K562 (cell line): ENCODE data around the gene SHANK1. TPM values are rescaled to one million over a fixed set of nuclear protein-coding genes. Genes with fewer than 3 reads are reported as not detected.

Source experiments
- CREBBP ChIP-seq: IDR thresholded peaks from one replicate; pipeline ENCODE4 v1.6.1; 2012; ENCODE audit warnings: low read depth, mild to moderate bottlenecking, control low read depth, inconsistent platforms, low read length
- GATA2 ChIP-seq: sonication (generic); formaldehyde crosslinking; IDR thresholded peaks from 2 replicates; pipeline ENCODE4 v1.4.0; 2020; ENCODE audit warnings: mild to moderate bottlenecking, missing genetic modification reagents
- GTF2F1 ChIP-seq: IDR thresholded peaks from 2 replicates; pipeline ENCODE4 v1.6.1; 2011; ENCODE audit warnings: low read depth, low read length, improper control_type of control experiment
- KLF13 ChIP-seq: fragments of 450-650 bp; IDR thresholded peaks from 2 replicates; pipeline ENCODE4 v1.6.1; 2016; ENCODE audit warnings: missing genetic modification characterization, low read depth, mild to moderate bottlenecking, missing compliant biosample characterization, moderate library complexity, borderline replicate concordance
- MTA2 ChIP-seq: fragments of 450-650 bp; IDR thresholded peaks from 2 replicates; pipeline ENCODE4 v1.6.1; 2016; ENCODE audit warnings: low read depth
- NFXL1 ChIP-seq: fragments of 450-650 bp; formaldehyde crosslinking; IDR thresholded peaks from 2 replicates; pipeline ENCODE4 v1.4.0; 2021; ENCODE audit warnings: mild to moderate bottlenecking
- PHF21A ChIP-seq: fragments of 450-650 bp; IDR thresholded peaks from 2 replicates; pipeline ENCODE4 v1.6.1; 2017; ENCODE audit warnings: low read depth, borderline replicate concordance
- SOX6 ChIP-seq: fragments of 450-650 bp; IDR thresholded peaks from 2 replicates; pipeline ENCODE4 v1.6.1; 2014; ENCODE audit warnings: mild to moderate bottlenecking
- ZC3H8 ChIP-seq: fragments of 450-650 bp; IDR thresholded peaks from 2 replicates; pipeline ENCODE4 v1.6.1; 2017
- ZFP36 ChIP-seq: fragments of 150-350 bp; IDR thresholded peaks from 2 replicates; pipeline ENCODE4 v1.6.1; 2018; ENCODE audit warnings: low read length, low read depth; ENCODE audit not compliant: partially characterized antibody
- polyA plus RNA-seq, 8 experiments: library from polyadenylated mRNA; depleted of rRNA in 4 of 8; stranded (reverse) in 5 of 8; unstranded in 3 of 8; fragments of >200 nt; fragmentation: Nextera tagmentation in 2 of 8; fragmentation: Illumina TruSeq in 1 of 8; extraction: Ambion mirVana in 2 of 8; extraction: Trizol in 1 of 8; gene quantifications; 2 replicates each; pipeline versions ENCODE4 v1.2.1 to v1.2.3, GENCODE V29; 2011 to 2014; ENCODE audit warnings: inconsistent platforms in 1 of 8, missing spikeins in 1 of 8
- total RNA-seq, 7 experiments: library from RNA; depleted of rRNA in 6 of 7; stranded (reverse); fragments of >200 nt in 6 of 7; fragmentation: Illumina TruSeq in 2 of 7; extraction: Trizol in 2 of 7; gene quantifications; 2 replicates each; pipeline versions ENCODE4 v1.2.1 to v1.2.3, GENCODE V29; 2011 to 2021; ENCODE audit warnings: low replicate concordance in 1 of 7
- TF ChIP-seq, protein P1 (sequence below): fragments of 450-650 bp; IDR thresholded peaks from 2 replicates; pipeline ENCODE4 v1.6.1; 2016; ENCODE audit warnings: mild to moderate bottlenecking
- TF ChIP-seq, protein P2 (sequence below): fragments of 250-450 bp; sonication (Bioruptor Pico); IDR thresholded peaks from 2 replicates; pipeline ENCODE4 v1.4.0; 2020; ENCODE audit warnings: mild to moderate bottlenecking, moderate library complexity, borderline replicate concordance
- TF ChIP-seq, protein P3 (sequence below), 2 experiments: fragments of 450-650 bp in 1 of 2; sonication (generic) in 1 of 2; formaldehyde crosslinking in 1 of 2; IDR thresholded peaks; 2 replicates each; pipeline versions ENCODE4 v1.7.1 to v1.9.0; 2016 to 2022; ENCODE audit warnings: inconsistent platforms in 1 of 2, mild to moderate bottlenecking in 1 of 2, missing genetic modification reagents in 1 of 2

Gene SHANK1
- total and polyA plus RNA-seq, 9 of the 15 experiments (the other 6 are each of a cell fraction or from before 2014, with no cell fraction given), result 0.33 to 1.3 (median 0.55) TPM; not detected in 2

DNA sequence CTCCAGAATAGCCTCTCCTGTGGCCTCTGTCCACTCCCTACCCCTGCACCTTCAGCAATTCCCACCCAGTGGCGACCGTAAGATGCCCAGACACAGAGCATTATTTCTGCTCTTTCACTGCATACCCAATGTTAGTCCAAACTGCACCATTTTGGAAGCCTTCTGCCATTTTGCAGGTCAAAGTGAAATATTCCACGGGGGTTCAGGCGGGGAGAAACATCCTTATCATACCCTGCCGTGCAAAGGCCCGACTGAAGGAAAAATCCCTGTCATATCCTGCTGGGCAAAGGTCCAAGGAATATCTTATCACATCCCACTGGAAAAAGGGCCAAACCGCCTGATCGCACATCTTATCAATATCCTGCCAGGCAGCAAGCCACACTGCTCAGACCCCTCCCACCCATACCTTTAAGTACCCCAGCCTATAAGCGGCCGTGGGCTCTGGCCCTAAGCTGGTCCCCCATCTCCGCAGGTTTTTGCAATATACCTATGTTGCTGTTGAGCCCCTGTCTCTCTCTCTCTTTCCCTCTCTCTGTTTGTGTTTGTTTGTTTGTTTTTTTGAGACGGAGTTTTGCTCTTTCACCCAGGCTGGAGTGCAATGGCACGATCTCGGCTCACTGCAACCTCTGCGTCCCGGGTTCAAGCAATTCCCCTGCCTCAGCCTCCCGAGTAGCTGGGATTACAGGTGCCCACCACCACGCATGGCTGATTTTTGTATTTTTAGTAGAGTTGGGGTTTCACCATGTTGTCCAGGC lies 21.8 kb upstream of the SHANK1 start (continued):
- TF ChIP-seq, protein P1, sequence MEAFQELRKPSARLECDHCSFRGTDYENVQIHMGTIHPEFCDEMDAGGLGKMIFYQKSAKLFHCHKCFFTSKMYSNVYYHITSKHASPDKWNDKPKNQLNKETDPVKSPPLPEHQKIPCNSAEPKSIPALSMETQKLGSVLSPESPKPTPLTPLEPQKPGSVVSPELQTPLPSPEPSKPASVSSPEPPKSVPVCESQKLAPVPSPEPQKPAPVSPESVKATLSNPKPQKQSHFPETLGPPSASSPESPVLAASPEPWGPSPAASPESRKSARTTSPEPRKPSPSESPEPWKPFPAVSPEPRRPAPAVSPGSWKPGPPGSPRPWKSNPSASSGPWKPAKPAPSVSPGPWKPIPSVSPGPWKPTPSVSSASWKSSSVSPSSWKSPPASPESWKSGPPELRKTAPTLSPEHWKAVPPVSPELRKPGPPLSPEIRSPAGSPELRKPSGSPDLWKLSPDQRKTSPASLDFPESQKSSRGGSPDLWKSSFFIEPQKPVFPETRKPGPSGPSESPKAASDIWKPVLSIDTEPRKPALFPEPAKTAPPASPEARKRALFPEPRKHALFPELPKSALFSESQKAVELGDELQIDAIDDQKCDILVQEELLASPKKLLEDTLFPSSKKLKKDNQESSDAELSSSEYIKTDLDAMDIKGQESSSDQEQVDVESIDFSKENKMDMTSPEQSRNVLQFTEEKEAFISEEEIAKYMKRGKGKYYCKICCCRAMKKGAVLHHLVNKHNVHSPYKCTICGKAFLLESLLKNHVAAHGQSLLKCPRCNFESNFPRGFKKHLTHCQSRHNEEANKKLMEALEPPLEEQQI, result no peak
- no peak for TF ChIP-seq SOX6
- TF ChIP-seq NFXL1 (CRISPR knock-in tag), result no peak
- no peak for TF ChIP-seq ZC3H8
- TF ChIP-seq KLF13 (tag), result no peak
- TF ChIP-seq GATA2 (CRISPR knock-in tag), result peak; percentile 40; the same call in 1 of the 2 replicates
- no peak for TF ChIP-seq CREBBP
- TF ChIP-seq GTF2F1, result no peak
- TF ChIP-seq, protein P2, sequence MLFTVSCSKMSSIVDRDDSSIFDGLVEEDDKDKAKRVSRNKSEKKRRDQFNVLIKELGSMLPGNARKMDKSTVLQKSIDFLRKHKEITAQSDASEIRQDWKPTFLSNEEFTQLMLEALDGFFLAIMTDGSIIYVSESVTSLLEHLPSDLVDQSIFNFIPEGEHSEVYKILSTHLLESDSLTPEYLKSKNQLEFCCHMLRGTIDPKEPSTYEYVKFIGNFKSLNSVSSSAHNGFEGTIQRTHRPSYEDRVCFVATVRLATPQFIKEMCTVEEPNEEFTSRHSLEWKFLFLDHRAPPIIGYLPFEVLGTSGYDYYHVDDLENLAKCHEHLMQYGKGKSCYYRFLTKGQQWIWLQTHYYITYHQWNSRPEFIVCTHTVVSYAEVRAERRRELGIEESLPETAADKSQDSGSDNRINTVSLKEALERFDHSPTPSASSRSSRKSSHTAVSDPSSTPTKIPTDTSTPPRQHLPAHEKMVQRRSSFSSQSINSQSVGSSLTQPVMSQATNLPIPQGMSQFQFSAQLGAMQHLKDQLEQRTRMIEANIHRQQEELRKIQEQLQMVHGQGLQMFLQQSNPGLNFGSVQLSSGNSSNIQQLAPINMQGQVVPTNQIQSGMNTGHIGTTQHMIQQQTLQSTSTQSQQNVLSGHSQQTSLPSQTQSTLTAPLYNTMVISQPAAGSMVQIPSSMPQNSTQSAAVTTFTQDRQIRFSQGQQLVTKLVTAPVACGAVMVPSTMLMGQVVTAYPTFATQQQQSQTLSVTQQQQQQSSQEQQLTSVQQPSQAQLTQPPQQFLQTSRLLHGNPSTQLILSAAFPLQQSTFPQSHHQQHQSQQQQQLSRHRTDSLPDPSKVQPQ (CRISPR knock-in tag), result no peak
- TF ChIP-seq, protein P3, sequence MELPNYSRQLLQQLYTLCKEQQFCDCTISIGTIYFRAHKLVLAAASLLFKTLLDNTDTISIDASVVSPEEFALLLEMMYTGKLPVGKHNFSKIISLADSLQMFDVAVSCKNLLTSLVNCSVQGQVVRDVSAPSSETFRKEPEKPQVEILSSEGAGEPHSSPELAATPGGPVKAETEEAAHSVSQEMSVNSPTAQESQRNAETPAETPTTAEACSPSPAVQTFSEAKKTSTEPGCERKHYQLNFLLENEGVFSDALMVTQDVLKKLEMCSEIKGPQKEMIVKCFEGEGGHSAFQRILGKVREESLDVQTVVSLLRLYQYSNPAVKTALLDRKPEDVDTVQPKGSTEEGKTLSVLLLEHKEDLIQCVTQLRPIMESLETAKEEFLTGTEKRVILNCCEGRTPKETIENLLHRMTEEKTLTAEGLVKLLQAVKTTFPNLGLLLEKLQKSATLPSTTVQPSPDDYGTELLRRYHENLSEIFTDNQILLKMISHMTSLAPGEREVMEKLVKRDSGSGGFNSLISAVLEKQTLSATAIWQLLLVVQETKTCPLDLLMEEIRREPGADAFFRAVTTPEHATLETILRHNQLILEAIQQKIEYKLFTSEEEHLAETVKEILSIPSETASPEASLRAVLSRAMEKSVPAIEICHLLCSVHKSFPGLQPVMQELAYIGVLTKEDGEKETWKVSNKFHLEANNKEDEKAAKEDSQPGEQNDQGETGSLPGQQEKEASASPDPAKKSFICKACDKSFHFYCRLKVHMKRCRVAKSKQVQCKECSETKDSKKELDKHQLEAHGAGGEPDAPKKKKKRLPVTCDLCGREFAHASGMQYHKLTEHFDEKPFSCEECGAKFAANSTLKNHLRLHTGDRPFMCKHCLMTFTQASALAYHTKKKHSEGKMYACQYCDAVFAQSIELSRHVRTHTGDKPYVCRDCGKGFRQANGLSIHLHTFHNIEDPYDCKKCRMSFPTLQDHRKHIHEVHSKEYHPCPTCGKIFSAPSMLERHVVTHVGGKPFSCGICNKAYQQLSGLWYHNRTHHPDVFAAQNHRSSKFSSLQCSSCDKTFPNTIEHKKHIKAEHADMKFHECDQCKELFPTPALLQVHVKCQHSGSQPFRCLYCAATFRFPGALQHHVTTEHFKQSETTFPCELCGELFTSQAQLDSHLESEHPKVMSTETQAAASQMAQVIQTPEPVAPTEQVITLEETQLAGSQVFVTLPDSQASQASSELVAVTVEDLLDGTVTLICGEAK (IDR thresholded peaks at IDR 0.05), result no peak
- TF ChIP-seq, protein P3 (CRISPR knock-in tag; IDR thresholded peaks at IDR 0.05), result no peak
- TF ChIP-seq MTA2, result peak; percentile 37; the same call in 1 of the 2 replicates
- no peak for TF ChIP-seq ZFP36
- TF ChIP-seq PHF21A, result no peak
